Nephron progenitor cell (in vitro differentiated cells): ENCODE data around the gene DGLUCY.
"Not testable (repeated sequence)": the region's sequence is repeated elsewhere in the genome, so short reads cannot be mapped to it uniquely, and the experiment has no call there.

Experiments used
- DNase-seq: peaks from one replicate; pipeline ENCODE4 v3.0.0; 2021
- H3K27ac Mint-ChIP-seq: 2 replicates; pipeline ENCODE4 v1.8.0; 2021; ENCODE audit warnings: mild to moderate bottlenecking, moderate library complexity, mixed read lengths
- H3K27me3 Mint-ChIP-seq: 2 replicates; pipeline ENCODE4 v1.8.0; 2021; ENCODE audit warnings: mild to moderate bottlenecking, low read depth, mixed read lengths; ENCODE audit not compliant: poor library complexity
- H3K36me3 Mint-ChIP-seq: 2 replicates; pipeline ENCODE4 v1.8.0; 2021; ENCODE audit warnings: low read depth, mixed read lengths
- H3K4me1 Mint-ChIP-seq: 2 replicates; pipeline ENCODE4 v1.8.0; 2021; ENCODE audit warnings: mixed read lengths
- H3K4me3 Mint-ChIP-seq: 2 replicates; pipeline ENCODE4 v1.8.0; 2021; ENCODE audit warnings: mild to moderate bottlenecking, moderate library complexity, mixed read lengths
- H3K9me3 Mint-ChIP-seq: 2 replicates; pipeline ENCODE4 v1.8.0; 2021; ENCODE audit warnings: mild to moderate bottlenecking, moderate library complexity, mixed read lengths
- CTCF ChIP-seq: fragments of 200-600 bp; sonication (generic); IDR thresholded peaks from 2 replicates; pipeline ENCODE4 v1.5.0; 2021; ENCODE audit warnings: antibody characterized with exemption

DGLUCY gene

GRCh38 chr14:91190853-91191252 is 77.0 kb downstream of the DGLUCY start:
- Mint-ChIP-seq H3K27ac (peak overlapping the region; percentile 50), H3K9me3 (no peaks in the 10 kb centered on the region), H3K27me3 (peaks cover 3% of the 10 kb centered on the region), H3K4me3 (no peak overlapping the region), H3K36me3 (peaks cover 31% of the 10 kb centered on the region), H3K4me1 (no peaks in the 10 kb centered on the region)
- no peak for TF ChIP-seq CTCF
- no peak for DNase-seq

DNA sequence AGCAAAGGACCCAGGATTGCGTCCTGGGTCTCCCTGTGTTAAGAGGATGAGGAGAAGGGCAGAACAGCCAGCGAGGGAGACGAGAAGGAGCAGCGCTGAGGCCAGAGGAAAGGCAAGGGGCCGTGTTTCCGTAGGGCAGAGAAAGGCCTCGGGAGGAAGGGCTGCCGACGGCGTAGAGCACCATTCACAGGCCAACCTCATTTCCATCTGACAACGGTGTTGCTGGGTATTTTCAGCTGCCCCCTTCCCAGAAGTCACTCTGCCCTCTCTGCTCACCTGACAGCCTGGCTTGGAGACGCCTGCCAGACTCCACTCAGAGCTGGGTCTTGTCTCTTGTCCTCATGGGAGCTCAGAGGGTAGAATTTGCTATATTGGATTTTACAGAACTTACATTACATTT is 79.2 kb downstream of the DGLUCY start:
- Mint-ChIP-seq H3K9me3 (no peaks in the 10 kb centered on the region), H3K27me3 (no peaks in the 10 kb centered on the region), H3K27ac (peak overlapping the region; percentile 62), H3K4me1 (no peaks in the 10 kb centered on the region), H3K36me3 (peaks cover 28% of the 10 kb centered on the region), H3K4me3 (no peak overlapping the region)
- DNase-seq, result no peak
- no peak for TF ChIP-seq CTCF

GRCh38 chr14:91195881-91196280 is 82.0 kb downstream of the DGLUCY start:
- peaks cover 40% of the 10 kb centered on the region for H3K36me3 Mint-ChIP-seq
- no peaks in the 10 kb centered on the region for H3K4me1 Mint-ChIP-seq
- no peak for TF ChIP-seq CTCF
- peaks cover 10% of the 10 kb centered on the region for H3K9me3 Mint-ChIP-seq
- peaks cover under 1% of the 10 kb centered on the region for H3K27me3 Mint-ChIP-seq
- DNase-seq, result no peak
- no peak overlapping the region for H3K27ac Mint-ChIP-seq
- H3K4me3 Mint-ChIP-seq, result no peak overlapping the region

GRCh38 chr14:91197631-91198030 is 83.8 kb downstream of the DGLUCY start:
- Mint-ChIP-seq H3K9me3 (peaks cover 11% of the 10 kb centered on the region), H3K4me1 (no peaks in the 10 kb centered on the region), H3K27ac (no peak overlapping the region), H3K4me3 (no peak overlapping the region), H3K27me3 (peaks cover 2% of the 10 kb centered on the region), H3K36me3 (peaks cover 38% of the 10 kb centered on the region)
- no peak for TF ChIP-seq CTCF
- no peak for DNase-seq

DNA sequence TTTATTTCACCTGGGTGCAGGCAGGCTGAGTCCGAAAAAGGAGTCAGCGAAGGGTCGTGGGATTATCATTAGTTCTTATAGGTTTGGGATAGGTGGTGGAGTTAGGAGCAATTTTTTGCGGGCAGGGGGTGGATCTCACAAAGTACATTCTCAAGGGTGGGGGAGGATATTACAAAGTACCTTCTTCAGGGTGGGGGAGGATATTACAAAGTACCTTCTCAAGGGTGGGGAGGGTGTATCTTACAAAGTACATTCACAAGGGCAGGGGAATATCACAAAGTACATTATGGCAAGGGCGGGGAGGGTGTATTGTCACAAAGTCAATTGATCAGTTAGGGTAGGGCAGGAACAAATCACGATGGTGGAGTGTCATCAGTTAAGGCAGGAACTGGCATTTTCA is 86.9 kb downstream of the DGLUCY start:
- H3K4me1 Mint-ChIP-seq, H3K27me3 Mint-ChIP-seq, H3K27ac Mint-ChIP-seq, DNase-seq, H3K4me3 Mint-ChIP-seq: not testable (repeated sequence)
- Mint-ChIP-seq H3K9me3 (peaks cover 11% of the 10 kb centered on the region), H3K36me3 (peaks cover 64% of the 10 kb centered on the region)

- no peak for DNase-seq
- H3K27ac Mint-ChIP-seq, result no peak overlapping the region
- H3K4me3 Mint-ChIP-seq, result no peak overlapping the region
- H3K36me3 Mint-ChIP-seq, result peaks cover 76% of the 10 kb centered on the region
- H3K4me1 Mint-ChIP-seq, result no peaks in the 10 kb centered on the region
- H3K27me3 Mint-ChIP-seq, result peaks cover 2% of the 10 kb centered on the region
- peaks cover 11% of the 10 kb centered on the region for H3K9me3 Mint-ChIP-seq
- no peak for TF ChIP-seq CTCF
Observed at GRCh38 chr14:91202234-91202974, 88.5 kb downstream of the DGLUCY start.
